Femur (tissue), 1 donor: ENCODE results near the gene UBE2D4.
"Not testable (repeated sequence)": the region's sequence is repeated elsewhere in the genome, so short reads cannot be mapped to it uniquely, and the experiment has no call there.

Source experiments
- DNase-seq: peaks from one replicate; pipeline ENCODE4 v3.0.0-alpha.2; 2017

Gene UBE2D4

GRCh38 chr7:43925984-43926797 lies at the start of gene UBE2D4:
Gene UBE2D4, plus strand, starts transcription at chr7:43926436. Its CDS starts 97 bp downstream, at chr7:43926533.
- DNase-seq = peak; percentile 85

GRCh38 chr7:43876976-43877745 lies 49.1 kb upstream of the UBE2D4 start:
- DNase-seq = no peak

- no peak for DNase-seq
These were observed 48.0 kb upstream of the UBE2D4 start for GRCh38 chr7:43877968-43878864.

- DNase-seq = no peak
These were observed 47.4 kb upstream of the UBE2D4 start for GRCh38 chr7:43878867-43879266.

- DNase-seq = no peak
These were observed 46.8 kb upstream of the UBE2D4 start for GRCh38 chr7:43879477-43879876.

- no peak for DNase-seq
These were observed 45.6 kb upstream of the UBE2D4 start for GRCh38 chr7:43880596-43880995.

- no peak for DNase-seq
These were observed 42.0 kb upstream of the UBE2D4 start for GRCh38 chr7:43884209-43884608.

GRCh38 chr7:43884617-43885016 lies 41.6 kb upstream of the UBE2D4 start:
- DNase-seq = no peak

GRCh38 chr7:43888993-43889945 lies 37.0 kb upstream of the UBE2D4 start:
- DNase-seq = no peak

- DNase-seq = no peak
These were observed 35.8 kb upstream of the UBE2D4 start for GRCh38 chr7:43890468-43890867.

GRCh38 chr7:43891069-43891955 lies 34.9 kb upstream of the UBE2D4 start:
- no peak for DNase-seq

- DNase-seq = no peak
These were observed 30.3 kb upstream of the UBE2D4 start for GRCh38 chr7:43895847-43896415.

- not testable (repeated sequence) for DNase-seq
These were observed 27.7 kb upstream of the UBE2D4 start for GRCh38 chr7:43898571-43898970.

- no peak for DNase-seq
These were observed 23.6 kb upstream of the UBE2D4 start for GRCh38 chr7:43902542-43903054.

GRCh38 chr7:43904533-43905208 lies 21.6 kb upstream of the UBE2D4 start:
- DNase-seq = no peak

GRCh38 chr7:43905209-43905946 lies 20.9 kb upstream of the UBE2D4 start:
- no peak for DNase-seq

GRCh38 chr7:43905956-43906330 lies 20.3 kb upstream of the UBE2D4 start:
- peak; percentile 59 for DNase-seq

GRCh38 chr7:43906331-43907010 lies 19.8 kb upstream of the UBE2D4 start, which contains the start of gene URGCP:
Gene URGCP, minus strand, starts transcription at chr7:43906596. Its CDS starts 21 bp downstream, at chr7:43906575.
- peak; percentile 66 for DNase-seq
